HG02798 (cell line): ENCODE results near the gene RAB33B.
A peak's percentile ranks its signal among the peaks of the same experiment; 100 is the strongest.

ENCODE experiments used
- ATAC-seq: cut with Tn5 transposase; IDR thresholded peaks from one replicate; pipeline ENCODE4 v1.9.1; 2021; ENCODE audit warnings: mild to moderate bottlenecking; ENCODE audit not compliant: unreplicated experiment, poor library complexity

RAB33B gene

DNA sequence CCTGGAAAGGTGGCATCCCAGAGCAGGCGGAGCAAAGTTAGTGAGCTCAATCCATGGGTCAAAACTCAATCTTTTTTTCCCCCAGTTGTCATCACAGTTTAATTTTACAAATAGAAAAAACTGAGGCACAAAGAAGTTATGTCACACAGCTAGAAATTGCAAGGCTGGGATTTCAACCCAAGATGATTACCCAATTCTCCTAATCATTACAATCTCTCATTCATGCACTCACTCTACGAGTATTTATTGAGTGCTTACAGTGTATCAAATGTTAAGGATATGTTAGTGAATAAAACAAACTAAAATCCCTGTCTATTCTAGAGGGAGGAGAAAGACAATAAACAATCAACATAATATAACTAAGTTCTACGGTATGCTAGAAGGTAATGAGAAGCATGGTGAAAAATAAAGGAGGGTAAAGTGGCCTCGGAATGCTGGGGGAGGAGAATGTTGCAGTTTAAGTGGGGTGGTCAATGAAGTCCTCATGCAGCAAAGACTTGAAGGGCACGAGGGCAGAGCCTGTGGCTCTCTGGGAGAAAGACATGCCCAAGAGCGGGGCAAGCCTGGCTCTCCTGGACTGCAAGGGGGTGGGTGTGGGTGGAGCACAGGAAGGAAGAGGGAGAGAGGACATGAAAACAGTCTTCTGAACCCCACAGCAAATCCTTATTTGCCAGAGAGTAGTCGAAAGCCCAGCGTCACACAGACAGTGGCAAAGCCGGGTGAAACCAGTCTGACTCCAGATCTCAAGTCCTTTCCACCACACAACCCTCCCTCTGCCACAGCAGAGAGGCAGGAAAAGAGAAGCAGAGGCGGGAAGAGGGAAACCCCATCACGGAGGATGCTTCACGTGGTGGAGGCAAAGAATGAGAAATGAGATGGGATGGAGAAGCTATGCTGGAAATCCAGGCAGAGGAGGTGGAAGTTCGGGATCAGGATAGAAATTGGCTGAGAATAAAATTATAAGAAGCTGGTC, 48.3 kb downstream of the RAB33B start:
- no peak for ATAC-seq

DNA sequence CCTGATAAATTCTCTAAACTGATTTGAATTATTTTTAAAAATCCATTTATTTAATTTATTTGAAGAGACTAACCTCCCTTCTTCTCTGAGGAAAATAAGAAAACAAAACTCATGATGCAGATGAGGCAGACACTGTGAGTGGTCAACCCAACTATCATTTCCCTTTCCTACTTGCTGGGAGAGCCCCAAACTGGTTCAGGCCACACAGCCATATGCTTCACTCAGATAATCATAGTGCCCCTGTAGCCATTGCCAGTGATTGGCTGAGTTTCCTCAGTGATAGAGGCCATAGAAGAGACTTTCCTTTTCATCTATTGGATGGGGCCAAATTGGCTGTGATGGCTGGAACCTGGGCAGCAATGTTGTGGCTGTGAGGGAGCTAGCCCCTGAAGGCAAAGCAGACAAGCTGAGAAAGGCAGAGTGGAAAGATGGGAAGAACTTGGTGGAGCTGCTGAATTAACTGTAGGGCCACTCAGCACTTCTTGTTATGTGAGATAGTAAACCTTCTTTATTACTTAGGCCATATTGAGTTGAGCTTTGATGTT, 49.8 kb downstream of the RAB33B start:
- no peak for ATAC-seq

DNA sequence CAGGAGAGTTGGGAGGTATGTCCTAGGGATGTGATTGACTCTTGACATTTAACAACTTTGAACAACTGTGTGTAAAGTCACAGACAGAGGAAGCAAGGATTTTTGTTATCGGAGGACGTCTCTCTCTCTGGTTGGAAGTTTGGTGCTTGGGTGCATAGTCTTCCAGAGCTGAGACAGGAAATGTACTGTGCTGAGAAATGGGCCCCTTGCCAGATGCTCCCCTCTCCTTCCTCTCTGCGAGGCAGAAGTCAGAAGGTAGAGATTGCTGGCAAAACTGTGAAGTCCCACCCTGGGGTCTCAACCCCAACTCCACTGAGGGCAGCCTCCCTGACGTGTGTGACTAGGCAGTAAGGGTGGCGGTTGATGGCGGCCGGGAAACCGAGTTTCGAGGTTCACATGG, 52.9 kb downstream of the RAB33B start:
- no peak for ATAC-seq

DNA sequence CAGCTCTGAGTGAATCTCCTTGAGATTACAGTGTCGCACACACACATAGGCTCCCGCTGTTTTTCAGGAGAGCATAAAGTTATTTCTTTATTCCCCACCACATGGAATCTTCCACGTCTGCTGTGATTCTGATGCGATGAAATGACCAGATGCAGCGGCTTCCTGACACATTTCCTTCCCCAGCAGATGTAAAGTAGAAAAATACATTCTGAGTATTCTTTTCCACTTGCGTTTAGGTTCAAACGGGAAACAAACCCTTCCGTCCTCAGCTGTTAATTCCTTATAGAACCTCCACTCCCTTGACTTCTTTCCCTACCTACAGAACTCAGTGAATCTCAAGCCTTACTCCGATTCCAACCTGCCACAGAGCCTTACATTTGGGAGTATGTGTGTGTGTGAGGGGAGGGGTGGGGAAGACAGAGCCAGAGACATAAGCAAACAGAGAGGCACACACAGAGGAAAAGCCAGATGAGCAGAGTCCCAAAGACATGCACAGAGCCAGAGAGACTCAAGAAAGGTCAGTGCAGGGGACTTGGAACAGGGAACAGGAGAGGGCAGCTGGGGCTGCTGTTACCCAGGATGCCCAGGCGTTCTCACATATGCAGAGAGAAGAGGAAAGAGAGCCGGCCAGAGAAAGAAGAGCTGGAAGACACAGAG, 54.8 kb downstream of the RAB33B start:
- ATAC-seq: no peak

DNA sequence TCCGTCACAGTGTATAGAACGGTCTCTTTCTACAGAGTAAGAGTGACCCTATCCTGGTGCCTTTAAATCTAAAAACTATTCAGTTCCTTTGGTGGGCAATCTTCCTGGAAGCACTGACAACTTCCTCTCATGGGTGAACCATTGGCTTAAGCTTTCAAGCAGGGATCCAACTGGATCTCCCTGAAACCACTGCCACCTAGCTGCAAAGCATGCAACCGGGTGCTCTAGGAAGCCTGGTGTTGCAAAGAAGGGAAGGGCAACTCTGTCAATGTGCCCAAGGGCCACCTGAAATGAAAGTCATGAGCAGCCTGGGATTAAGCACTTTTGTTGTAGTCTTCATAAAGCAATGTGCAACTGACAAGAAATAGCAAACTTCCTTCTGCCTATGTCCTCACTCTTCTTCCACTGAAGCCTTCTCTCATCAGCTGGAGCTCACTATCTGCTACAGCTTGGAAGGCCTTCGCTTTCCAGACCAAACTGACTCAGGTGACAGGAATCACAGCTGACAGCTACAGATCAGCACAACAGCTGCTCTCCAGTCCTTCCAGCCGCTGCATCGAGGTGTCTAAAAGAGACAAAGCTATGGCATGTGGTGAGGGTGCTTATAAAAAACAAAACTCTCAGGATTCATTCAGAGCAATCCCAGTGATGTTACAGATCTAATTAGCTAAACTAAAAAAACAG, 55.9 kb downstream of the RAB33B start:
- ATAC-seq: no peak

DNA sequence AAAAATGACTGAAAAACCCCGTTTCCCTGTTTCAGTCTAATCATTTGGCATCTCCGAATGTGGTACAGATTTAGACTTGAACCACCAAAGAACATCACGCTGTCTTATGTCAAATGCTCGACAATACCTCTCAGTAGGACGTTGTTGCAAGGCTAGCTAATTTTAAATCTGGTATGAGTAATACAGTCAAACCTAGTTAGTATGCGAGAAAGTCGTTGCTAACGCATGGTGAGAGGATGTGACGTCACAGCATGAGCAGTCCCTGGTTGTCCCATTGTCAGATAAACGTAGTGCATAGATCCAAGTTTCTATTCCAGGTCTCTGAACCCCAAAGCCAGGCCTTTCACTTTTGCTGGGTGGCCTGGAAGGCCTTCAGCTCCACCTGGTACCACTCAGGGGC, 57.4 kb downstream of the RAB33B start:
- ATAC-seq: no peak

DNA sequence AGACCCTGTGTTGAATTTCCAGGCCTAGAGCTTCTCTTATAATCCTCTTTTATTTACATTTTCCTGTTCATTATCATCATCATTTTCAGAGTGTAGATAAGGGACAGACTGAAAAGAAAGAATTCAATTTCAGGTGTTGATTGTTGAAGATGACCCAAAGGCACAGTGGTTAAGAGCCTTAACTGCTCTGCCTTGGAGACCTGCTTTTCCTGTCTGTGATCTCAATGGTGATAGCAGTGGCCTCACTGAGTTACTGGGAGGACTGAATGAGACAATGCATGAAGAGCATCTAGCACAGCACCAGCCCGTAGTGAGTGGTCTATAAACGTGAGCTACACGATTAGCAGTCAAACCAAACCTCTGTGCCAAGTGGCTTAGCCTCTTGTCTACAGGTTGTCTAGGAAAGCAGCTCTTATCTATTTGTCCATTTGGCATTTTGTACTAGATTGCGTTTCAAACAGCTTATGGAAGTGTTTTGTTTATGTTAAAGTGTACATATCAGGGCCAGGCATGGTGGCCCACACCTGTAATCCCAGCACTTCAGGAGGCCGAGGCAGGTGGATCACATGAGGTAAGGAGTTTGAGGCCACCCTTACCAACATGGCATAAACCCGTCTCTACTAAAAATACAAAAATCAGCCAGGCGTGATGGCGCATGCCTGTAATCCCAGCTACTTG, 60.6 kb downstream of the RAB33B start:
- ATAC-seq: no peak

DNA sequence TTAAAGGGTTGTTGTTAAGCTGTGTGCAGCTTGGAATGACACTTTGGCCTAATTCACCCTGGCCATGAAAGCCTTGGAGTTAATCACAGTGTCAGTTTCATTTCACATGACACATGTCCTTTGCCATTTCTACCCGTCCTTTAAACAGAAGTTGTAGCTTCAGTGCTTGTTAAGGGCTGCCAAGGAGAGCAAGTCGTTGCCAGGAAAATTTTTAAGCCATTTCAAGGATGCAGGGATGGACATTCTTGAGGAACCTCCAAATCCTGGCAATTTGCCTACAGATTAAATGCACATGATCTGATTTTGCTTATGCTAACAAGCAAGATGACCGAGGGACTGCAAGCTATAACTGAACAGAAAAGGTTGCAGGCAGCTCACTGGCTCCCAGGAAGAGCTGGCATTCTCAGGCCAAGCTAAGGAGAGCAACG, 61.6 kb downstream of the RAB33B start:
- no peak for ATAC-seq

DNA sequence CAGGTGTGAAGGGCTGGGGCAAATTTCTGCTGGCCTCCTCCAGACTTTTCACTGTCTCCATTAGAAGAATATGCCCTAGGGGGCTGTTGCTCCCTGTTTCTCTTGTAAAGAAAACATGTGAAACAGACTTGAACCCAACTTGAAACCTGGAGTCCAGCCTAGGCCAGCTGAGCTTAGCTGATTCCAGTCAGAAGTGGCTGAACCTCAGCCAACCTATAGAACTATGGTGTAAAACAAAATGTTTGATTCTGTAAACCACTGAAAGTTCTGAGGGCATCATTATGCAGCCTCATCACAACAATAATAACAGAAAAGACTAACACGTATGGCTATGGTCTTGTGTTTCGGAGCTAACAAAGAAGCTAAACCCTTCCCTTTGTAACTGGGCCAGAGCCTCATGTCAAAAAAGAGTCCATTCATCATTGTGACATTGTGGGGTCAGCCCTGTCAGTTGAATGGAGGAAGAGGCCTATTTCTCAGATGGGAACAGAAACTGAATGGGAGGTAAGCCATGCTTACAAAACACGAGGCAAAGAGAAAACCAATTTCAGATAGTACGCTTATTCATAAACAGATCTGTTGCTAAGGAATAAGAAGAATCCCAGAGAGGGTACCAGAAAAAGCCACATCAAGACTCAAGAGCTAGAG, 68.0 kb downstream of the RAB33B start:
- no peak for ATAC-seq

DNA sequence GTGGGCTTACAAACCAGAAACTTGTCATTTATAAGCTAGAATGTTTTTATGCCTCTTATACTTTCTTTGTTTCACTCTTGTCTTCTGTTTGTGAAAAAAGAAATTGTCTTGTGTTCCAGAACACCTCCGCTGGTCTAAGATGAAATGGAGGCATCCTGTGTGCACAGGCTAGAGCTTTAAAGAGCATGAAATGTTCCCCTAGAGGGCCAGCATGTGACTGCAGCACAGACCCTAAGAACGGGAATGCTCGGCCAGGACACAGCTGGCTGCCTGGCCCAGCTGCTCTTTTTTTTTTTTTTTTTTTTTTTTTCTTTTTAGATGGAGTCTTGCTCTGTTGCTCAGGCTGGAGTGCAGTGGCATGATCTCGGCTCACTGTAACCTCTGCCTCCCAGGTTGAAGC, 68.5 kb downstream of the RAB33B start:
- ATAC-seq: no peak

DNA sequence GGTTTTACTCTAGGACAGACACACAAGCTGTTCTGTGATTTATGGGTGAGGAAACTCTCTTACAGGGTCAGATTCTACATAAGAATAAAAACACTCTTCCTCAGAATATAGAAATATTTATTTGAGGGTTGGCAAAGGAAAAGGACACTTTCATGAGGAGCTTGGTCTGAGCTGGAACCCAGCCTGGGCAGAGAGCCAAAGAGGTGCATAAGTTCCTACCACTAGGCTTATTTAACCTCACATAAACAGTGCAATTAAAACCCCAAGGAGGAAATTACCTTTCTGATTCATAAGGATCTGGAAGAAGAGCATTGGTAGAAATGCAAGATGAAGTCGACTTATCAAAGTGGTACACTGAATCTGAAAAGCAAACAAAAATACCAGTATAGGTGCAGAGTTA, 69.2 kb downstream of the RAB33B start:
- ATAC-seq: no peak

DNA sequence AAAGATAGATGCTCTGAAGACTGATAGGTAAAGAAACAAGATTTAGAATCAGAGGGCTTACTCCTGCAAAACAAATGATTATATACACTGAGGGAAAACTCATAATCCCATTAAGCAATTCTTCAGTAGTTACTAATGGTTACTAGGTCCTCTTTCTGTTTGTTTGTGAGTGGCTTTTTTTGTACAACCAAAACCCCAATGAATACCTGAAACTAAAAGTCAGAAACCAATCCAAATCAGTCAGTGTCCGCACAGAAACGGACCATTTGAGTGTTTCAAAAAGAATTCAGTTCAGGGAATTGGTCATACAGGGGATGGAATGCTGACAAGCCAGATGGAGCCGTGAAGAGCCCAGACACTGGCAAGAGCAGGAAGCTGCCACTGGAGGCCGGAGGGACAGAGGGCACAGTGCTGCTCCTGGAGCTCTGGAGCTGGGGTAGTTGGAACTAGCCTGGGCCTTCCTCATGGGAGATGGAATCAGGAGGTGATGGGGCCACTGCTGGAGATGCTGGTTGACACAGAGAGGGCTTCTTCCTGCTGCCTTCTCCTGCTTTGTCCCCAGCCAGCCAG, 70.2 kb downstream of the RAB33B start:
- peak; percentile 41 for ATAC-seq

DNA sequence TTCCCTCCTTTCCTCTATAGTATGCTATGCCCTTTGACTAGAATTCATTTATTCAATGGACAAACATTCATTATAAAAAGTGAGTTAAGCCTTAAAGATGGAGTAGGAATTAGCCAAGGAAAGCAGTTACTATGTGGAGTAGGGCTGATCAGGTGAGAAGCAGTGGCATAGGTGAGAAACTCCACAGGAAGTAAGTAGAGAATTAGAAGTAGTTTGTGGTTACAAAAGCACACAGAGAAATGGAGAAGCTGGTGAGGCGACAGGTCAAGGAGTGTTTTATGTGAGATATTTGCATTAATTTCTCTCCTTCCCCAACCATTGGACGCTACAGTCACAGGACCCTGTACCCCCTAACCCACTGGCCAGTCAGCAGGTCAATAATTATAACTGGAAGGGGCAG, 71.5 kb downstream of the RAB33B start:
- ATAC-seq: peak; percentile 43
